H9 (cell line): ENCODE measurements around the gene TRPM2. TPM values are rescaled to one million over a fixed set of nuclear protein-coding genes. Genes with fewer than 3 reads are reported as not detected.
A peak's percentile ranks its signal among the peaks of the same experiment; 100 is the strongest.

Source experiments
- DNase-seq: peaks from one replicate; pipeline ENCODE4 v3.0.0-alpha.2; 2017
- H2AFZ ChIP-seq: one replicate; pipeline ENCODE4 v1.6.1; 2013; ENCODE audit warnings: mild to moderate bottlenecking, low read length, control low read depth, moderate library complexity
- H2AK5ac ChIP-seq: 2 replicates; pipeline ENCODE4 v1.6.1; 2013; ENCODE audit warnings: low read length, control low read depth, mixed read lengths; ENCODE audit not compliant: insufficient read length
- H2BK120ac ChIP-seq: one replicate; pipeline ENCODE4 v1.6.1; 2013; ENCODE audit warnings: low read depth, mild to moderate bottlenecking, low read length, control low read depth, inconsistent platforms; ENCODE audit not compliant: poor library complexity, severe bottlenecking
- H2BK12ac ChIP-seq: 2 replicates; pipeline ENCODE4 v1.6.1; 2013; ENCODE audit warnings: low read length, control low read depth, mixed read lengths, low read depth; ENCODE audit not compliant: insufficient read length
- H2BK15ac ChIP-seq: 2 replicates; pipeline ENCODE4 v1.6.1; 2013; ENCODE audit warnings: low read depth, low read length, control low read depth
- H2BK20ac ChIP-seq: one replicate; pipeline ENCODE4 v1.6.1; 2013; ENCODE audit warnings: low read depth, mild to moderate bottlenecking, low read length, control low read depth, inconsistent platforms; ENCODE audit not compliant: poor library complexity, severe bottlenecking
- H2BK5ac ChIP-seq: 2 replicates; pipeline ENCODE4 v1.6.1; 2013; ENCODE audit warnings: low read length, control low read depth, mixed read lengths; ENCODE audit not compliant: insufficient read length
- H3K14ac ChIP-seq: 2 replicates; pipeline ENCODE4 v1.6.1; 2013; ENCODE audit warnings: low read length, control low read depth; ENCODE audit not compliant: insufficient read depth
- H3K18ac ChIP-seq: 2 replicates; pipeline ENCODE4 v1.6.1; 2013; ENCODE audit warnings: low read depth, mild to moderate bottlenecking, mixed read lengths, low read length, control low read depth; ENCODE audit not compliant: insufficient read length
- H3K23ac ChIP-seq: 2 replicates; pipeline ENCODE4 v1.6.1; 2013; ENCODE audit warnings: low read length, control low read depth, mixed read lengths, low read depth; ENCODE audit not compliant: insufficient read length
- H3K23me2 ChIP-seq: 2 replicates; pipeline ENCODE4 v1.6.1; 2013; ENCODE audit warnings: low read depth, mild to moderate bottlenecking, mixed read lengths, low read length, control low read depth; ENCODE audit not compliant: insufficient read length, poor library complexity, severe bottlenecking
- H3K27ac ChIP-seq: 2 replicates; pipeline ENCODE4 v1.5.1; 2013; ENCODE audit warnings: low read length, control low read depth, mixed read lengths, low read depth; ENCODE audit not compliant: insufficient read length
- H3K27me3 ChIP-seq: 2 replicates; pipeline ENCODE4 v1.6.1; 2013; ENCODE audit warnings: low read length, control low read depth, inconsistent platforms; ENCODE audit not compliant: insufficient read depth
- H3K4ac ChIP-seq: 2 replicates; pipeline ENCODE4 v1.6.1; 2013; ENCODE audit warnings: low read depth, mild to moderate bottlenecking, control low read depth, inconsistent platforms, low read length, moderate library complexity
- H3K4me1 ChIP-seq: 2 replicates; pipeline ENCODE4 v1.6.1; 2013; ENCODE audit warnings: low read length, control low read depth, inconsistent platforms; ENCODE audit not compliant: insufficient read depth
- H3K4me2 ChIP-seq: 2 replicates; pipeline ENCODE4 v1.6.1; 2013; ENCODE audit warnings: low read length, control low read depth, mixed read lengths; ENCODE audit not compliant: insufficient read length, insufficient read depth
- H3K56ac ChIP-seq: 2 replicates; pipeline ENCODE4 v1.6.1; 2013; ENCODE audit warnings: low read depth, mild to moderate bottlenecking, mixed read lengths, low read length, control low read depth; ENCODE audit not compliant: insufficient read length
- H3K79me1 ChIP-seq: 2 replicates; pipeline ENCODE4 v1.6.1; 2013; ENCODE audit warnings: low read depth, mild to moderate bottlenecking, moderate library complexity, low read length, control low read depth, inconsistent platforms; ENCODE audit not compliant: insufficient read depth, poor library complexity, severe bottlenecking
- H3K79me2 ChIP-seq: 2 replicates; pipeline ENCODE4 v1.6.1; 2013; ENCODE audit warnings: low read length, control low read depth, inconsistent platforms; ENCODE audit not compliant: insufficient read depth
- H3K9ac ChIP-seq: 2 replicates; pipeline ENCODE4 v1.6.1; 2013; ENCODE audit warnings: low read length, control low read depth, mixed read lengths; ENCODE audit not compliant: insufficient read length; ENCODE audit errors: extremely low read depth
- H3K9me3 ChIP-seq: one replicate; pipeline ENCODE4 v1.6.1; 2013; ENCODE audit warnings: low read depth, low read length, inconsistent platforms; ENCODE audit not compliant: control insufficient read depth
- H3T11ph ChIP-seq: one replicate; pipeline ENCODE4 v1.6.1; 2013; ENCODE audit warnings: mild to moderate bottlenecking, low read length, control low read depth, inconsistent platforms
- H4K20me1 ChIP-seq: one replicate; pipeline ENCODE4 v1.6.1; 2013; ENCODE audit not compliant: control insufficient read depth, insufficient read length, insufficient read depth
- H4K5ac ChIP-seq: 2 replicates; pipeline ENCODE4 v1.6.1; 2013; ENCODE audit warnings: low read depth, mild to moderate bottlenecking, mixed read lengths, low read length, control low read depth; ENCODE audit not compliant: insufficient read length
- H4K8ac ChIP-seq: replicated peaks from 2 replicates; pipeline ENCODE4 v1.6.1; 2013; ENCODE audit warnings: low read length, control low read depth, mixed read lengths, low read depth; ENCODE audit not compliant: insufficient read length
- H4K91ac ChIP-seq: 2 replicates; pipeline ENCODE4 v1.6.1; 2013; ENCODE audit warnings: low read depth, mild to moderate bottlenecking, moderate library complexity, mixed read lengths, low read length, control low read depth; ENCODE audit not compliant: insufficient read length
- H3K27ac Mint-ChIP-seq, 3 experiments: 2 replicates in 2 of 3; 3 replicates in 1 of 3; pipeline ENCODE4 v1.8.0; 2020 to 2021; ENCODE audit warnings: mixed read lengths in 3 of 3, mild to moderate bottlenecking in 1 of 3, moderate library complexity in 1 of 3
- H3K27me3 Mint-ChIP-seq: 2 replicates; pipeline ENCODE4 v1.8.0; 2021; ENCODE audit warnings: low read depth, mild to moderate bottlenecking, moderate library complexity, mixed read lengths
- H3K36me3 Mint-ChIP-seq, 3 experiments: 2 replicates in 2 of 3; 3 replicates in 1 of 3; pipeline ENCODE4 v1.8.0; 2020 to 2021; ENCODE audit warnings: low read depth in 3 of 3, mixed read lengths in 3 of 3; ENCODE audit not compliant: insufficient read depth in 1 of 3
- H3K4me1 Mint-ChIP-seq, 2 experiments: 2 replicates each; pipeline ENCODE4 v1.8.0; 2020; ENCODE audit warnings: mixed read lengths in 2 of 2
- H3K4me3 Mint-ChIP-seq, 2 experiments: 2 replicates in 1 of 2; 3 replicates in 1 of 2; pipeline ENCODE4 v1.8.0; 2020 to 2021; ENCODE audit warnings: mild to moderate bottlenecking in 2 of 2, mixed read lengths in 2 of 2, moderate library complexity in 1 of 2
- H3K9me3 Mint-ChIP-seq, 2 experiments: 2 replicates in 1 of 2; 3 replicates in 1 of 2; pipeline ENCODE4 v1.8.0; 2020; ENCODE audit warnings: mild to moderate bottlenecking in 2 of 2, mixed read lengths in 2 of 2, moderate library complexity in 1 of 2
- WGBS: extraction: QIAGEN DNeasy Blood & Tissue Kit; methylation state at CpG from one replicate; pipeline ENCODE4 v1.1.7; 2013; ENCODE audit warnings: missing lambda C conversion rate, low lambda C conversion rate, mixed read lengths; ENCODE audit not compliant: insufficient read length; ENCODE audit errors: extremely low coverage; 5-methylcytosine and 5-hydroxymethylcytosine counted together
- total RNA-seq: library from RNA; stranded (reverse); gene quantifications from 2 replicates; pipeline ENCODE4 v1.2.1, GENCODE V29; 2021
- TF ChIP-seq, protein P1 (sequence below): fragments of 200-600 bp; sonication (generic); conservative IDR thresholded peaks from 3 replicates; pipeline ENCODE4 v1.8.0; 2021; ENCODE audit warnings: antibody characterized with exemption, mild to moderate bottlenecking

Gene TRPM2
- total RNA-seq, 1 experiment from 2014 or later = 0.68 TPM

DNA sequence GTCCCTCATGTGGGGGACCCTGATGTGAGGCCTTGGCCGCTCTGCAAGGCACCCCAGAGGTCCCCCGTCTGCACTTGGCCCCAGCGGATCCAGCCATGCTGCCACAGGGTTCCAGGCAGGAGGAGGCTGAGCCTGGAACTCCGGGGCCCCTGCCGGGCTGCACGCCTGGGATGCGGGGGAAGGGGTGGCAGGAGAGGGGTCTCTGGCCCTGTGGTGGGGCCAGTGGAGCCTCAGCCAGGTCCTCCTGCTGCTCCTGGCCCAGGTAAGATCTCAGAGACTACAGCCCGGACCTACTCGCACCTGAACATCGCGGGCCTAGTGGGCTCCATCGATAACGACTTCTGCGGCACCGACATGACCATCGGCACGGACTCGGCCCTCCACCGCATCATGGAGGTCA is 40.7 kb upstream of the TRPM2 start:
- no peak overlapping the region for H3K4me2 ChIP-seq
- no peak overlapping the region for H4K8ac ChIP-seq
- H2BK12ac ChIP-seq = no peak overlapping the region
- H3K18ac ChIP-seq = no peak overlapping the region
- H3K4me3 Mint-ChIP-seq = no peak overlapping the region
- no peak overlapping the region for H2BK120ac ChIP-seq
- no peaks in the 10 kb centered on the region for H3K79me1 ChIP-seq
- H3K23ac ChIP-seq = no peak overlapping the region
- H3K27me3 Mint-ChIP-seq = no peaks in the 10 kb centered on the region; the same call in 1 of the 2 replicates
- no peaks in the 10 kb centered on the region for H3K4me1 ChIP-seq
- H4K20me1 ChIP-seq = no peaks in the 10 kb centered on the region
- H3K79me2 ChIP-seq = no peaks in the 10 kb centered on the region
- no peak overlapping the region for H2BK15ac ChIP-seq
- no peaks in the 10 kb centered on the region for H3K23me2 ChIP-seq
- no peak overlapping the region for H2AK5ac ChIP-seq
- no peak overlapping the region for H2BK5ac ChIP-seq
- no peak overlapping the region for H3K56ac ChIP-seq
- no peak overlapping the region for H3K14ac ChIP-seq
- no peak for DNase-seq
- no peak overlapping the region for H4K91ac ChIP-seq
- no peaks in the 10 kb centered on the region for H3K9me3 Mint-ChIP-seq
- no peak overlapping the region for H4K5ac ChIP-seq
- 0 out of 7 replicates have a peak overlapping the region, but pooled peaks of 1 of the 3 experiments have one; percentile 48 for H3K27ac Mint-ChIP-seq
- H3K27me3 ChIP-seq = no peaks in the 10 kb centered on the region
- H2BK20ac ChIP-seq = no peak overlapping the region
- H3K9me3 ChIP-seq = no peaks in the 10 kb centered on the region
- no peak overlapping the region for H3K27ac ChIP-seq
- H3K4me1 Mint-ChIP-seq = peaks cover 2 to 7% of the 10 kb centered on the region in 2 experiments; a peak in 2 of 4 replicates
- no peak overlapping the region for H3K9ac ChIP-seq
- H2AFZ ChIP-seq = no peak overlapping the region
- WGBS = no CpG with 5 or more reads among the region's 19 CpGs
- no peak overlapping the region for H3T11ph ChIP-seq
- peaks cover 8 to 27% (median 27%) of the 10 kb centered on the region in 3 experiments for H3K36me3 Mint-ChIP-seq
- TF ChIP-seq, protein P1, sequence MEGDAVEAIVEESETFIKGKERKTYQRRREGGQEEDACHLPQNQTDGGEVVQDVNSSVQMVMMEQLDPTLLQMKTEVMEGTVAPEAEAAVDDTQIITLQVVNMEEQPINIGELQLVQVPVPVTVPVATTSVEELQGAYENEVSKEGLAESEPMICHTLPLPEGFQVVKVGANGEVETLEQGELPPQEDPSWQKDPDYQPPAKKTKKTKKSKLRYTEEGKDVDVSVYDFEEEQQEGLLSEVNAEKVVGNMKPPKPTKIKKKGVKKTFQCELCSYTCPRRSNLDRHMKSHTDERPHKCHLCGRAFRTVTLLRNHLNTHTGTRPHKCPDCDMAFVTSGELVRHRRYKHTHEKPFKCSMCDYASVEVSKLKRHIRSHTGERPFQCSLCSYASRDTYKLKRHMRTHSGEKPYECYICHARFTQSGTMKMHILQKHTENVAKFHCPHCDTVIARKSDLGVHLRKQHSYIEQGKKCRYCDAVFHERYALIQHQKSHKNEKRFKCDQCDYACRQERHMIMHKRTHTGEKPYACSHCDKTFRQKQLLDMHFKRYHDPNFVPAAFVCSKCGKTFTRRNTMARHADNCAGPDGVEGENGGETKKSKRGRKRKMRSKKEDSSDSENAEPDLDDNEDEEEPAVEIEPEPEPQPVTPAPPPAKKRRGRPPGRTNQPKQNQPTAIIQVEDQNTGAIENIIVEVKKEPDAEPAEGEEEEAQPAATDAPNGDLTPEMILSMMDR = no peak
- no peak overlapping the region for H3K4ac ChIP-seq
